K562 treated with DMSO at 1 percent for 24 hours (cell line): ENCODE measurements around the gene CEACAM8. TPM values are rescaled to one million over a fixed set of nuclear protein-coding genes. Genes with fewer than 3 reads are reported as not detected.

Experiments
- total RNA-seq: library from RNA; unstranded; fragments of 300-600 nt; gene quantifications from 2 replicates; pipeline ENCODE4 v1.2.3, GENCODE V29; 2022; ENCODE audit warnings: low read depth; ENCODE audit not compliant: insufficient read depth

Gene CEACAM8
- total RNA-seq: not detected in 2 replicates

DNA sequence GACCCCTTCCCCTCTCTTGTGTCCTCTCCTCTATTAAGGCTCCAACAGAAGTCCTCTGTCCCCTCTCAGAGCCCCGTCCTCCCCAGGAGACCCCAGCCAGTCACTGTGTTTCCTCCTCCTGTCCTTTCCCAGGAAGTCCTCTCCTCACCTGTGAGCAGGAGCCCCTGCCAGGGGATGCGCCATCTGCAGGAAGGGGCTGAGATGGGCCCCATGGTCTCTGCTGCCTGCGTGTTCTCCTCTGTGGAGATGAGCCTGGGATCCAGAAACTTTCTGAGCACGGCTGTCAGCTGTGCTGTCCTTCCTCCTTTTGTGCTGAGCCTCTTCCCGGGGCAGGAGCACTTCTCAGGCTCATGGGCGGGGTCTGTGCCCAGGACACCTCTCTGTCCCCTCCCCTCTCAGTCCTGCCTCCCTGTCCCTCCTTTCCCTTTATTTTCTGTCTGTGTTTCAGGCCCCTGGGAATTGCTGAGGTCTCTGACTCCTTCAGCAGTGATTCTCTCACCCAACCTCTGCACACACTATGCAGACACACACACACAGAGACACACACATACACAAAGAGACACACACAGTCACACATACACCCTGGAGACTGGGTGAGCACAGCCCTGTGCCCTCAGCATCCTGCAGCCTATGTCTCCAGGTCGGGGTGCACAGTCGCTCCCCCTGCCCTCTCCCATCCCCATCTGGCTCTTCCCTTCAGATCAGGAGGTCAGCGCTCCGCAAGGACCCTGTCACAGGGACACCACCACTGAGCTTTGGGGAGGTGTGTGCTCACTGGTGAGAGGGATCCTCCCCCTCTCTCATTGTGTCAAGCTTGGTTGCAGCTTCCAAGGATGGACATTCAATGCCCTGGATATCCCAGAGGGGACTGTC lies at the start of gene CEACAM8:
TSS of gene CEACAM8 (minus strand) at position 308 of the 873 bp plus-strand sequence. CDS start at position 212, 96 bp downstream.

Other genes starting within 250 kb of the CEACAM8 start
- 1.7 TPM in 1 of 2 replicates, not detected in the other for gene CNFN, start 204.6 kb downstream of the CEACAM8 start, total RNA-seq
- not detected in 2 replicates for gene LIPE, start 167.5 kb downstream of the CEACAM8 start, total RNA-seq
- not detected in 2 replicates for gene CXCL17, start 152.0 kb downstream of the CEACAM8 start, total RNA-seq
- gene CEACAM1, start 66.4 kb downstream of the CEACAM8 start, total RNA-seq: 2.3 and 3.2 TPM in 2 replicates
- gene PSG3, start 145.6 kb upstream of the CEACAM8 start, total RNA-seq: not detected in 2 replicates
- not detected in 2 replicates for gene PSG8, start 170.8 kb upstream of the CEACAM8 start, total RNA-seq